ENCODE measurements around the gene GLE1.
"Not testable (repeated sequence)": the region's sequence is repeated elsewhere in the genome, so short reads cannot be mapped to it uniquely, and the experiment has no call there.

GLE1 gene

DNA sequence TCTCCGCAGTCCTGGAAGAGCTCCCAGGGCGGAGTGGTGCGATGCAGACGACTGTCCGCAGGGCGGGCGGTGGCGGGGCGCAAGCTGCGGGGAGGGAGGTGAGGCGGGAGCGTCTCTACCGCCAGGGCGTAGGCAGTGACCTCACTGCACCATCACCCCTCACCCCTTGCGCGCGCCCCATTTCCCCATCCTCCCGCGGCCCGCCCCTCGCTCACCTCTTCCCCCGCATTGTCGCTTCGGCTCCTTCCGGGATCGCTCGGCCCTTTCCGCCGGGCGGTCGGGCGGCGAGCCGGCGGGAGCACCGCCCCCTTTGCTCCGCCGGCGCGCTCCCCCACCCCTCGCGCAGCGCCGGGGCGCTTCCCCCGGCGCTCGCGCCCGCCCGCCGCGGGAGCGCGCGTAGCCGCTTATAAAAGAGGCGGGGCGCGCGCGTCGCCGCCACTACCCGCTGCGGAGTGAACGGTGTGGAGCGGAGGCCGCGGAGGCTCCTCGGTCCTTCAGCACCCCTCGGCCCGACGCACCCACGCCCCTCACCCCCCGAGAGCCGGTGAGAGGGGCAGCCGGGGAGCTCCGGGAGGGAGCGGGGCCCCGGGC, 47.7 kb downstream of the GLE1 start, which contains the start of gene SPTAN1:
TSS of gene SPTAN1 (plus strand) at position 435 of the 591 bp plus-strand sequence. CDS start 14,154 bp downstream, outside the sequence.
- DNase-seq (ENCODE audit: low read depth in 2 of 2), result peak; percentile 88 to 93

DNA sequence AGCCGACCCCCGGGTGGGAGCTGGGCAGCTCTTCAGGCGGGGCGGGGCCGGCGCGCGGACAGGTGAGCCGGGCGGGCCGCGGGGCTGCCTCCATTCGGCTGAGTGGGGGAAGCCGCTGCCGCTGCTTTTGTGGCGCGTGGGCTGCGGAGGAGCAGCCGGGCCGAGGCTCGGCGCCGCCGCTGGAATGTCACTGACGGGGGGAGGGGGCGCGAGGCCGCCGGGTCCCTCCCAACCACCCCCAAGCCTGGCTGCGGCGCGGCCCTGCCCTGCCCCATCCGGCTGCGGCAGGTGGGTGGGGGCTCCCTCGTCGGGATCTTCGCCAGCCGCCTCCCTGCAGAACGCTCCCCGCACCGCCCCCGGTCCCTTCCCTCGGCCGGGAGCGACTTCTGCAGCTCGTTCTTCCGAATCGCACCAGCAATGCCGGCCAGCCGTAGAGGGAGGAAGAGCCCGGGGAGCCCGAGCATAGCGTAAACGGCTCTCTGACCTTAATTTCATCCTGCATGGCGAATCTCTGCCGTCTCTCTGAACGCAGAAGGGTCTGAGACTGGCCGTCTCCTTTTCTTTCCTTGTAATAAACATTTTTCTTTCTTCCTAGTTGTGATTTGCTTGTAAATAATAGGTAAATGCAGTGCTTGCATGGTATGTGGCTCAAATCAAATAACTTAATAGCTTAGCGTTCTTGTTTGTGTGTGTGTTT, 48.4 kb downstream of the GLE1 start:
- DNase-seq (ENCODE audit: low read depth in 2 of 2), result peak; percentile 29 to 38

- no peak for DNase-seq (ENCODE audit: low read depth in 2 of 2)
Observed at GRCh38 chr9:128553728-128554127, 49.2 kb downstream of the GLE1 start.

GRCh38 chr9:128554155-128554862, 49.8 kb downstream of the GLE1 start:
- peak; percentile 14 to 20 for DNase-seq (ENCODE audit: low read depth in 2 of 2)

- DNase-seq (ENCODE audit: low read depth in 2 of 2), result no peak
Observed at GRCh38 chr9:128555180-128555721, 50.7 kb downstream of the GLE1 start.

DNA sequence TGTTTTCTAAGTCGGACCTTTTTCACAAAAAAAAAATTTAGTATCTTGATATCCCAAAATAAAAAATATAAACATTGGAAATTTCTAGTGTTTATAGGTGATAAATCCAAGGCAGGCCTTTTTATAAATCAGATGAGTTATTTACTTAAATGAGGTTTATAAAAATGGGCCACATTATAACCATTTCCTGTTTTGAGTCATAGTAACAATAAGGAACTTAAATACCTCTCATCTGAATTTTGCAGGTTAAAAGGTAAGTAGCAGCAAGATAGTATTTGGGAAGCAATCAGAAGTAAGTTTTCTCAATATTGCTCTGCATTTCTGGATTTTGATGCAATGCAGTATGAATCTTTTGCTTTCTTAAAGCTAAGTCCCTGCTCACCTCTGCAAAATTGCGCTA, 51.8 kb downstream of the GLE1 start:
- DNase-seq (ENCODE audit: low read depth in 2 of 2), result no peak

GRCh38 chr9:128556926-128557634, 52.6 kb downstream of the GLE1 start:
- no peak for DNase-seq (ENCODE audit: low read depth in 2 of 2)

GRCh38 chr9:128558431-128559310, 54.2 kb downstream of the GLE1 start:
- peak; percentile 67 to 73 for DNase-seq (ENCODE audit: low read depth in 2 of 2)

DNA sequence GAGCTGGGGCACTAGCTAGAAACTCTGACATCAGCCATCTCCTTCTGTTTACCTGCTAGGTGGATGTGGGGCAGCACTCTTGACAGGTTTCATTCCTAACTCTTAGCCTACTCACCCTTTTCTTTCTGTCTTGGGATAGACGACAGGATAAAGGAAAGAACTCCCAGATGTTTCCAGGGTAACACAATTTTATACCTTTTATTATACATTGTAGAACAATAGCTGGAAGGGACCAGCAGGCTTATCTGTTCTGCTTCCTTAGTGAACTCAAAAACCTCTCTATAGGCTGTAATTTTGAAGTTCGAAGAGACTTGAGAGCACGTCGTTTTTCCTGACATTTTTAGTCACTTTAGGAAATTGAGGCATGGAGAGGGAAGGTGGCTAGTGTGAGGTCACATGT, 61.1 kb downstream of the GLE1 start:
- DNase-seq (ENCODE audit: low read depth in 2 of 2), result no peak

GRCh38 chr9:128568470-128569078, 64.1 kb downstream of the GLE1 start:
- no peak for DNase-seq (ENCODE audit: low read depth in 2 of 2)

DNA sequence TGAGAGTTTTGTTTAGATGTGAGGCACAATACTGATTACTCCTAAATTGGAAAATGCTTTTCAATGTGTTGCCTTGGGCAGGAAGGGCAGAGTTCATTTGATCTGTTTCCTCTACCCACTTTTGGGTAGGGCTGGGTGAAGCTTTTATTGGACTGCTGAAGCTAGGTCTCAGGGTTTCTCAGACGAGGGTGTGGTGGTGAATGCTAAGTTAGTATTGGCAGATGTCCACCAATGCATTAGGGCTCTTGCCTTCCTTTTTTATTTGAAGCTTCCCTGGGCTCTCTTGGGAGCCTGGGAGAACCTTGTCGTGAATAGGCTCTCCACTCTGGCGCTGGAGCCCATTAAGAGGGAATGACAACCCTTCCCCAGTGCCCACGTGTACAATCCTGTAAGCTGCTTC, 71.0 kb downstream of the GLE1 start:
- no peak for DNase-seq (ENCODE audit: low read depth in 2 of 2)

- no peak for DNase-seq (ENCODE audit: low read depth in 2 of 2)
Observed at GRCh38 chr9:128575916-128576315, 71.4 kb downstream of the GLE1 start.

- no peak for DNase-seq (ENCODE audit: low read depth in 2 of 2)
Observed at GRCh38 chr9:128577206-128577605, 72.7 kb downstream of the GLE1 start.

DNA sequence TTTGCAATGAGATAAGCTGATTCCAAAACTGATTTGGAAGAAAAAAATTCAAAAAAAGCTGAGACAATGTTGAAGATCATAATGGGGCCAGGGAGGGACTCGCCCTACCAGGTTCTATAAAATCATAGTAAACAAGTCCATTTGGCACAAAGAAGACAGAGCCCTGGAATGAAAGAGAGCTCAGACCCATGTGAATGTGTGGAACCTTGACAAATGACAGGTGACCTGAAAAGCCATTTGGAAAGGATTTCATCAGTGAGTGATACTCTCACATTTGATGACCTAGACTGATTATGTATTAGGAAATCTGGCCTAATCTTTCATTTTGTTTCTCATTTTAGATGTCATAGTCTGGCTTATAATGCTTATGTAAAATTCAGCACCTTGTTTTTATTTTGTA, 74.7 kb downstream of the GLE1 start:
- no peak for DNase-seq (ENCODE audit: low read depth in 2 of 2)

- no peak for DNase-seq (ENCODE audit: low read depth in 2 of 2)
Observed at GRCh38 chr9:128580731-128581130, 76.2 kb downstream of the GLE1 start.

DNA sequence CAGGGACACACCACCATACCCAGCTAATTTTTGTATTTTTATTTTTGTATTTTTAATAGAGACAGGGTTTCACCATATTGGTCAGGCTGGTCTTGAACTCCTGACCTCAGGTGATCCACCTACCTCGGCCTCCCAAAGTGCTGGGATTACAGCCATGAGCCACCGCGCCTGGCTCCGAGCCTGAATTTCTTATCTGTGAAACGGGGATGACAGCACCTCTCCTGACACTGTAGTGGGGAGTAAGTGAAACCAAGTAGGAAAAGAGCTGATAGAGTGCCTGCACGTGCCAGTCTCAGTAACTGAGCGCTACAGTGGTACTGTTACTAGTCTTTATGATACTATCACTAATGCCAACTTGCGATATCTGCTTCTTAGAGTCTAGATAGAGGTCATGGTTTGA, 80.6 kb downstream of the GLE1 start:
- DNase-seq (ENCODE audit: low read depth in 2 of 2), result not testable (repeated sequence)

GRCh38 chr9:128586934-128587333, 82.4 kb downstream of the GLE1 start:
- not testable (repeated sequence) for DNase-seq (ENCODE audit: low read depth in 2 of 2)

DNA sequence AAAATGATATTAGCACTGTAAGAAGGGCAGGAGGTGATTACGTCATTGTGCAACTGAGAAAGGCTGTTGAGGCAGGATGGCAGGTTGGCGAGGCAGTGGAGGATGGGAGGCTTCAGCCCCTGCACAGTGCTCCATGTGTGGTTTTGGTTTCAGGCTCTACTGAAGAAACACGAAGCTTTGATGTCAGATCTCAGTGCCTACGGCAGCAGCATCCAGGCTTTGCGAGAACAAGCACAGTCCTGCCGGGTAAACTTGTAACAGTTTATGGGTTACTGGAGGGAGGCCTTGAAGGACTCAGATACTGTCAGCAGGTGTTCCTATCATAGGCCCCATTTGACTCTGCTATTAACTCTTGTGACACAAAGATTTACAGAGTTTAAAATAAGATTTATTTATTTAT, 82.9 kb downstream of the GLE1 start:
- DNase-seq (ENCODE audit: low read depth in 2 of 2), result peak; percentile 15 to 23

- no peak for DNase-seq (ENCODE audit: low read depth in 2 of 2)
Observed at GRCh38 chr9:128588581-128589233, 84.2 kb downstream of the GLE1 start.

Data from stimulated activated CD8-positive, alpha-beta memory T cell treated with anti-CD3 and anti-CD28 coated beads, Interleukin-15, amount 100 ng/mL, for 48 hours (primary cell).